K562 (cell line): ENCODE measurements around the gene FZD1. TPM values are rescaled to one million over a fixed set of nuclear protein-coding genes. Genes with fewer than 3 reads are reported as not detected.

ENCODE experiments used
- CBX3 ChIP-seq, 2 experiments: IDR thresholded peaks; 1 replicate in 1 of 2; 2 replicates in 1 of 2; pipeline ENCODE4 v1.6.1; 2012; ENCODE audit warnings: inconsistent platforms in 2 of 2, low read length in 2 of 2, borderline replicate concordance in 1 of 2, control low read depth in 1 of 2
- HDAC2 ChIP-seq: fragments of 450-650 bp; IDR thresholded peaks from 2 replicates; pipeline ENCODE4 v1.6.1; 2016; ENCODE audit warnings: mild to moderate bottlenecking
- KAT7 ChIP-seq: sonication (generic); formaldehyde crosslinking; IDR thresholded peaks from 2 replicates; pipeline ENCODE4 v1.8.0; 2022; ENCODE audit warnings: missing genetic modification reagents, mild to moderate bottlenecking, borderline replicate concordance
- MYC ChIP-seq, 2 experiments: fragments of 250-450 bp in 1 of 2; sonication (Bioruptor Pico) in 1 of 2; IDR thresholded peaks; 2 replicates each; pipeline versions ENCODE4 v1.5.1 to v1.6.1; 2012 to 2021; ENCODE audit warnings: low read depth in 2 of 2, borderline replicate concordance in 1 of 2, improper control_type of control experiment in 1 of 2, low read length in 1 of 2, mild to moderate bottlenecking in 1 of 2, moderate library complexity in 1 of 2
- NCOR1 ChIP-seq: fragments of 450-650 bp; IDR thresholded peaks from 2 replicates; pipeline ENCODE4 v1.6.1; 2016; ENCODE audit warnings: mild to moderate bottlenecking, moderate library complexity
- PML ChIP-seq: IDR thresholded peaks from 2 replicates; pipeline ENCODE4 v1.6.1; 2012; ENCODE audit warnings: low read length, inconsistent platforms
- POLR2G ChIP-seq: fragments of 200-400 bp; formaldehyde crosslinking; IDR thresholded peaks from 2 replicates; pipeline ENCODE4 v1.6.1; 2017; ENCODE audit warnings: low read depth, mild to moderate bottlenecking, antibody characterized with exemption, low read length, moderate library complexity
- RB1 ChIP-seq: fragments of 450-650 bp; IDR thresholded peaks from 2 replicates; pipeline ENCODE4 v1.6.1; 2017; ENCODE audit warnings: low read depth, mild to moderate bottlenecking
- SUPT5H ChIP-seq: fragments of 450-650 bp; IDR thresholded peaks from 2 replicates; pipeline ENCODE4 v1.6.1; 2016
- ZNF436 ChIP-seq: fragments of 250-450, 450-650 bp; sonication (Bioruptor Pico); formaldehyde crosslinking; IDR thresholded peaks from 2 replicates; pipeline ENCODE4 v1.7.0; 2020; ENCODE audit warnings: mild to moderate bottlenecking
- polyA plus RNA-seq, 8 experiments: library from polyadenylated mRNA; depleted of rRNA in 4 of 8; stranded (reverse) in 5 of 8; unstranded in 3 of 8; fragments of >200 nt; fragmentation: Nextera tagmentation in 2 of 8; fragmentation: Illumina TruSeq in 1 of 8; extraction: Ambion mirVana in 2 of 8; extraction: Trizol in 1 of 8; gene quantifications; 2 replicates each; pipeline versions ENCODE4 v1.2.1 to v1.2.3, GENCODE V29; 2011 to 2014; ENCODE audit warnings: inconsistent platforms in 1 of 8, missing spikeins in 1 of 8
- total RNA-seq, 7 experiments: library from RNA; depleted of rRNA in 6 of 7; stranded (reverse); fragments of >200 nt in 6 of 7; fragmentation: Illumina TruSeq in 2 of 7; extraction: Trizol in 2 of 7; gene quantifications; 2 replicates each; pipeline versions ENCODE4 v1.2.1 to v1.2.3, GENCODE V29; 2011 to 2021; ENCODE audit warnings: low replicate concordance in 1 of 7
- TF ChIP-seq, protein P1 (sequence below): fragments of 450-650 bp; IDR thresholded peaks from 2 replicates; pipeline ENCODE4 v1.6.1; 2016; ENCODE audit warnings: mild to moderate bottlenecking, moderate library complexity
- TF ChIP-seq, protein P2 (sequence below): sonication (generic); formaldehyde crosslinking; IDR thresholded peaks from 2 replicates; pipeline ENCODE4 v1.8.1; 2023; ENCODE audit warnings: mild to moderate bottlenecking, missing genetic modification reagents, moderate library complexity
- TF ChIP-seq, protein P3 (sequence below): sonication (generic); formaldehyde crosslinking; IDR thresholded peaks from 2 replicates; pipeline ENCODE4 v1.8.0; 2022; ENCODE audit warnings: mild to moderate bottlenecking, low read depth, missing genetic modification reagents

The FZD1 gene
- total and polyA plus RNA-seq, 9 of the 15 experiments (the other 6 are each of a cell fraction or from before 2014, with no cell fraction given): 0.25 to 5.1 (median 1.8) TPM

DNA sequence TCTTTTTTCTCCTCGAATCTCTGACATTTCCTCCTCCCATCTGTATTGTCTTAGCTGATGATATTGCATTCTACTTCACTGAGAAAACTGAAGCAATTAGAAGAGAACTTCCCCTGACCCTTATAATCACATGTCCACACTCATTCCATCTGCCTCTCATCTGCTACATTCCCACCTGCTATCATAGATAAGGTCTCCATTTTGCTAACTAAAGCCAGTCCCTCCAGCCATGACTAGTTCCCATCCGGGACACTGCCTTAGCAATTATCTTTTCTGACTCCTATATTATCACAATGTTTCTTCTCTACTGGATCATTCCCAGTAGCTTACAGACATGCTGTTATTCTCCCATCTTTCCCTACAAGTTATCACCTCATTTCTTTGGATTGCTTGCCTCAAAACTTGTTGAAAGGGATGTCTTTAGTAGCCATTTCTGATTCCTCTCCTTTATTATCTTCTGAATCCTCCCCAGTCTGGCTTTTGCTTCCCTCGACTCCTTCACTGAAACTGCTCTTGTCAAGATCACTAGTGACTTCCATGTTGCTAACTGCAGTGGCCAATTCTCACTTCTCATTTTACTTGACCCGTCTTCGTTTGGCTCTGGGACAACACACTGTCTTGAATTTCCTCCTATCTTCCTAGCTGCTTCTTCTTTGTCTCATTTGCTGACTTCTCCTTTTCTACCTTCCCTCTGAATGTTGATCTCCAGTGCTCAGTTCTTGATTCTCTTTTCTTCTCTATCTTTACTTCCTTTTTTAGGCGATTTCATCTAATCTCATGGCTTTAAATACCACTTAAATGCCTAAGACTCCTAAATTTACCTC, 35.9 kb downstream of the FZD1 start (continued):
- TF ChIP-seq MYC (IDR thresholded peaks at IDR 0.05; ENCODE audit: low read depth, low read length) (peak; percentile 52; the same call in 1 of the 2 replicates), MYC (CRISPR knock-in tag; IDR thresholded peaks at IDR 0.05; ENCODE audit: borderline replicate concordance, low read depth) (no peak), POLR2G (no peak), HDAC2 (peak; percentile 86), SUPT5H (peak; percentile 48), ZNF436 (no peak), PML (peak; percentile 99), RB1 (no peak), KAT7 (CRISPR knock-in tag) (0 out of 2 replicates have a peak, but pooled peaks have one; percentile 38), NCOR1 (peak; percentile 99), CBX3 (IDR thresholded peaks at IDR 0.05; ENCODE audit: borderline replicate concordance in 1 of 2, low read length in 2 of 2) (peak in 1 of 2 experiments; percentile 91; a peak in 2 of 3 replicates)
- TF ChIP-seq, protein P1, sequence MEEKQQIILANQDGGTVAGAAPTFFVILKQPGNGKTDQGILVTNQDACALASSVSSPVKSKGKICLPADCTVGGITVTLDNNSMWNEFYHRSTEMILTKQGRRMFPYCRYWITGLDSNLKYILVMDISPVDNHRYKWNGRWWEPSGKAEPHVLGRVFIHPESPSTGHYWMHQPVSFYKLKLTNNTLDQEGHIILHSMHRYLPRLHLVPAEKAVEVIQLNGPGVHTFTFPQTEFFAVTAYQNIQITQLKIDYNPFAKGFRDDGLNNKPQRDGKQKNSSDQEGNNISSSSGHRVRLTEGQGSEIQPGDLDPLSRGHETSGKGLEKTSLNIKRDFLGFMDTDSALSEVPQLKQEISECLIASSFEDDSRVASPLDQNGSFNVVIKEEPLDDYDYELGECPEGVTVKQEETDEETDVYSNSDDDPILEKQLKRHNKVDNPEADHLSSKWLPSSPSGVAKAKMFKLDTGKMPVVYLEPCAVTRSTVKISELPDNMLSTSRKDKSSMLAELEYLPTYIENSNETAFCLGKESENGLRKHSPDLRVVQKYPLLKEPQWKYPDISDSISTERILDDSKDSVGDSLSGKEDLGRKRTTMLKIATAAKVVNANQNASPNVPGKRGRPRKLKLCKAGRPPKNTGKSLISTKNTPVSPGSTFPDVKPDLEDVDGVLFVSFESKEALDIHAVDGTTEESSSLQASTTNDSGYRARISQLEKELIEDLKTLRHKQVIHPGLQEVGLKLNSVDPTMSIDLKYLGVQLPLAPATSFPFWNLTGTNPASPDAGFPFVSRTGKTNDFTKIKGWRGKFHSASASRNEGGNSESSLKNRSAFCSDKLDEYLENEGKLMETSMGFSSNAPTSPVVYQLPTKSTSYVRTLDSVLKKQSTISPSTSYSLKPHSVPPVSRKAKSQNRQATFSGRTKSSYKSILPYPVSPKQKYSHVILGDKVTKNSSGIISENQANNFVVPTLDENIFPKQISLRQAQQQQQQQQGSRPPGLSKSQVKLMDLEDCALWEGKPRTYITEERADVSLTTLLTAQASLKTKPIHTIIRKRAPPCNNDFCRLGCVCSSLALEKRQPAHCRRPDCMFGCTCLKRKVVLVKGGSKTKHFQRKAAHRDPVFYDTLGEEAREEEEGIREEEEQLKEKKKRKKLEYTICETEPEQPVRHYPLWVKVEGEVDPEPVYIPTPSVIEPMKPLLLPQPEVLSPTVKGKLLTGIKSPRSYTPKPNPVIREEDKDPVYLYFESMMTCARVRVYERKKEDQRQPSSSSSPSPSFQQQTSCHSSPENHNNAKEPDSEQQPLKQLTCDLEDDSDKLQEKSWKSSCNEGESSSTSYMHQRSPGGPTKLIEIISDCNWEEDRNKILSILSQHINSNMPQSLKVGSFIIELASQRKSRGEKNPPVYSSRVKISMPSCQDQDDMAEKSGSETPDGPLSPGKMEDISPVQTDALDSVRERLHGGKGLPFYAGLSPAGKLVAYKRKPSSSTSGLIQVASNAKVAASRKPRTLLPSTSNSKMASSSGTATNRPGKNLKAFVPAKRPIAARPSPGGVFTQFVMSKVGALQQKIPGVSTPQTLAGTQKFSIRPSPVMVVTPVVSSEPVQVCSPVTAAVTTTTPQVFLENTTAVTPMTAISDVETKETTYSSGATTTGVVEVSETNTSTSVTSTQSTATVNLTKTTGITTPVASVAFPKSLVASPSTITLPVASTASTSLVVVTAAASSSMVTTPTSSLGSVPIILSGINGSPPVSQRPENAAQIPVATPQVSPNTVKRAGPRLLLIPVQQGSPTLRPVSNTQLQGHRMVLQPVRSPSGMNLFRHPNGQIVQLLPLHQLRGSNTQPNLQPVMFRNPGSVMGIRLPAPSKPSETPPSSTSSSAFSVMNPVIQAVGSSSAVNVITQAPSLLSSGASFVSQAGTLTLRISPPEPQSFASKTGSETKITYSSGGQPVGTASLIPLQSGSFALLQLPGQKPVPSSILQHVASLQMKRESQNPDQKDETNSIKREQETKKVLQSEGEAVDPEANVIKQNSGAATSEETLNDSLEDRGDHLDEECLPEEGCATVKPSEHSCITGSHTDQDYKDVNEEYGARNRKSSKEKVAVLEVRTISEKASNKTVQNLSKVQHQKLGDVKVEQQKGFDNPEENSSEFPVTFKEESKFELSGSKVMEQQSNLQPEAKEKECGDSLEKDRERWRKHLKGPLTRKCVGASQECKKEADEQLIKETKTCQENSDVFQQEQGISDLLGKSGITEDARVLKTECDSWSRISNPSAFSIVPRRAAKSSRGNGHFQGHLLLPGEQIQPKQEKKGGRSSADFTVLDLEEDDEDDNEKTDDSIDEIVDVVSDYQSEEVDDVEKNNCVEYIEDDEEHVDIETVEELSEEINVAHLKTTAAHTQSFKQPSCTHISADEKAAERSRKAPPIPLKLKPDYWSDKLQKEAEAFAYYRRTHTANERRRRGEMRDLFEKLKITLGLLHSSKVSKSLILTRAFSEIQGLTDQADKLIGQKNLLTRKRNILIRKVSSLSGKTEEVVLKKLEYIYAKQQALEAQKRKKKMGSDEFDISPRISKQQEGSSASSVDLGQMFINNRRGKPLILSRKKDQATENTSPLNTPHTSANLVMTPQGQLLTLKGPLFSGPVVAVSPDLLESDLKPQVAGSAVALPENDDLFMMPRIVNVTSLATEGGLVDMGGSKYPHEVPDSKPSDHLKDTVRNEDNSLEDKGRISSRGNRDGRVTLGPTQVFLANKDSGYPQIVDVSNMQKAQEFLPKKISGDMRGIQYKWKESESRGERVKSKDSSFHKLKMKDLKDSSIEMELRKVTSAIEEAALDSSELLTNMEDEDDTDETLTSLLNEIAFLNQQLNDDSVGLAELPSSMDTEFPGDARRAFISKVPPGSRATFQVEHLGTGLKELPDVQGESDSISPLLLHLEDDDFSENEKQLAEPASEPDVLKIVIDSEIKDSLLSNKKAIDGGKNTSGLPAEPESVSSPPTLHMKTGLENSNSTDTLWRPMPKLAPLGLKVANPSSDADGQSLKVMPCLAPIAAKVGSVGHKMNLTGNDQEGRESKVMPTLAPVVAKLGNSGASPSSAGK: peak; percentile 65
- TF ChIP-seq, protein P2, sequence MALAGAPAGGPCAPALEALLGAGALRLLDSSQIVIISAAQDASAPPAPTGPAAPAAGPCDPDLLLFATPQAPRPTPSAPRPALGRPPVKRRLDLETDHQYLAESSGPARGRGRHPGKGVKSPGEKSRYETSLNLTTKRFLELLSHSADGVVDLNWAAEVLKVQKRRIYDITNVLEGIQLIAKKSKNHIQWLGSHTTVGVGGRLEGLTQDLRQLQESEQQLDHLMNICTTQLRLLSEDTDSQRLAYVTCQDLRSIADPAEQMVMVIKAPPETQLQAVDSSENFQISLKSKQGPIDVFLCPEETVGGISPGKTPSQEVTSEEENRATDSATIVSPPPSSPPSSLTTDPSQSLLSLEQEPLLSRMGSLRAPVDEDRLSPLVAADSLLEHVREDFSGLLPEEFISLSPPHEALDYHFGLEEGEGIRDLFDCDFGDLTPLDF (CRISPR knock-in tag): no peak
- TF ChIP-seq, protein P3, sequence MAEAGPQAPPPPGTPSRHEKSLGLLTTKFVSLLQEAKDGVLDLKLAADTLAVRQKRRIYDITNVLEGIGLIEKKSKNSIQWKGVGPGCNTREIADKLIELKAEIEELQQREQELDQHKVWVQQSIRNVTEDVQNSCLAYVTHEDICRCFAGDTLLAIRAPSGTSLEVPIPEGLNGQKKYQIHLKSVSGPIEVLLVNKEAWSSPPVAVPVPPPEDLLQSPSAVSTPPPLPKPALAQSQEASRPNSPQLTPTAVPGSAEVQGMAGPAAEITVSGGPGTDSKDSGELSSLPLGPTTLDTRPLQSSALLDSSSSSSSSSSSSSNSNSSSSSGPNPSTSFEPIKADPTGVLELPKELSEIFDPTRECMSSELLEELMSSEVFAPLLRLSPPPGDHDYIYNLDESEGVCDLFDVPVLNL (CRISPR knock-in tag): no peak
